SIG-M5 (cell line): ENCODE data around the gene APBB1IP.
"Not testable (repeated sequence)": the region's sequence is repeated elsewhere in the genome, so short reads cannot be mapped to it uniquely, and the experiment has no call there.

Source experiments
- DNase-seq: peaks from one replicate; lab custom pipeline; 2025; lab: John Stamatoyannopoulos, UW

APBB1IP gene

DNA sequence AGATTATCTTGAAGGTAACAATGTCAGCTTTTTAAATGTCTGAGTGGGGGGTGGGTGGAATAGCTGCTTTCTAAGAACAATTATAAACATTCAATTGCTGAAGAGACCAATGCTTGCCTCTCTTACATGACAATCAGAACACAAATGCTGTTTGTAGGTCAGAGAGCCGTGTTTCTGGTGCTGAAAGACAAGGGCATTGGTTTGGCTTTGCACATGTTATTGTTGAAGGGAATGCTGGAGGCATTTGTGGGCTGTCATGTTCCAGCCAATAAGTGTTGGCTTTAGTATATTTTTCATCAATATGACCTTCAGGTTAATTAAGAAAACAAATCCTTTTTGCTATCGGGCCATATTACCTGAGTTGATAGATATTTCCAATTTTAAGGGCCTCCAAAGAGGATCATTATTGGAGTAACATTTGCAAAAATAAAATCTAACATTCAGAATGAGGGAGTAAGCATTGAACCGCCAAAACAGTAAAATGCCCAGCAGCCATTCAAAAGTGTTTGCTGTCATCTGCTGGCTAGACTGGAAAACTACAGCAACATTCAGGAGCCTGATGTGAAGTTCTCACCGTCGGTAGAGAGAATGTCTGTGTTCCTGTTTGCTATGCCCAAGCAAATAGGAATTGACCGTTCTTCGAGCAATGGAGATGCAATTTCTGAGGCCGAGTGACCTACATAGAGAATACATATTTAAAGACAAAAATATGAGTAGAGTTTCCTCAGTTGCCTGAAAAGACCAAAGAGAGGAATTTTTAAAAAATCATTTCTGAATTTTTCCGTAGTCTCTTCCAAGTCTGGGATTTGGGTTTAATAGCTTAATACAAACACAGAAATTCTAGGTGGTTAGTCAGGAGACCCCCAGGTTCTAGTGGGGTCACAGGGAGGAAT, 118.9 kb downstream of the APBB1IP start:
- DNase-seq: no peak

DNA sequence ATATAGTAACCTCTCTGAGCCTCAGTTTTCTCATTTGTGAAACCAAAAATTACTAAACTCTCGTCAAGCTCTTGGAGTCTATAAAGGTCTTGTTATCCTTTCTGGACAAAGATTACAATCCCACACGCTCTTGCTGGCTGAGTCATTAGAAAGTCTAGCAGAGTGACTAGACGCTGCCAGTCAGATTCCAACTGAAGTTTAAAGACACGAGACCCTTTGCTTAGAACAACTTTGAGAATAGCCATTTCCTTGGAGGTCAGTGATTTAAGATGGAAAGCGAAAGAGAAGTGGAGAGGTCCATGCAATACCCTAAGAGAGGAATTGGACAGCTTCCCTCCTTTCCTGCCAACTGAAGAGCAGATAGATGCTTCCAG, 119.5 kb downstream of the APBB1IP start:
- no peak for DNase-seq

DNA sequence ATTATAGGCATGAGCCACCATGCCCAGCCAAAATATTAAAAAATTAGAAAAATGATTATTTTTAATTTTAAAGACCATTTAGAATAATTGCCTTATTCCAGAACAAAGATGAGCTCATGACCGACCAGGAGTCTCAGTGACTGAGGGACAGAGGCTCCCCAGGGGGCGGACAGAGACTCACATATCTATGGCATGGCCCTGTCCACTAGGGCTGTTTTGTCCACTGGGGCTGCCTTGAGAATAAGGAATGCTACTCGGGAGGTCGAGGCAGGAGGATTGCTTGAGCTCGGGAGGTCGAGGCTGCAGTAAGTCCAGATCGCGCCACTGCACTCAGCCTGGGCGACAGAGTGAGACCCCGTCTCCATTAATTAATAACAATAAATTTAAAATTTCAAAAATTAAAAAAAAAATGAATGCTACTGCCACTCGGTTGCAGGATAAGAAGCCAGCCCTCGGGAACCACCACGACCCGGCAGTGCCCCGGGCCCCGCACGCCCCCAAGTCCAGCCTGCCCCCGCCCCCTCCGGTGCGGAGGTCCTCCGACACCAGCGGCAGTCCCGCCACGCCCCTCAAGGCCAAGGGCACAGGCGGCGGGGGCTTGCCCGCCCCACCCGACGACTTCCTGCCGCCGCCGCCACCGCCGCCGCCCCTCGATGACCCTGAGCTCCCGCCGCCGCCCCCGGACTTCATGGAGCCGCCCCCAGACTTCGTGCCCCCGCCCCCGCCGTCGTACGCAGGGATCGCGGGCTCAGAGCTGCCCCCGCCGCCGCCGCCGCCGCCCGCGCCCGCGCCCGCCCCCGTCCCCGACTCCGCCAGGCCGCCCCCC, 128.6 kb downstream of the APBB1IP start:
- DNase-seq: no peak

DNA sequence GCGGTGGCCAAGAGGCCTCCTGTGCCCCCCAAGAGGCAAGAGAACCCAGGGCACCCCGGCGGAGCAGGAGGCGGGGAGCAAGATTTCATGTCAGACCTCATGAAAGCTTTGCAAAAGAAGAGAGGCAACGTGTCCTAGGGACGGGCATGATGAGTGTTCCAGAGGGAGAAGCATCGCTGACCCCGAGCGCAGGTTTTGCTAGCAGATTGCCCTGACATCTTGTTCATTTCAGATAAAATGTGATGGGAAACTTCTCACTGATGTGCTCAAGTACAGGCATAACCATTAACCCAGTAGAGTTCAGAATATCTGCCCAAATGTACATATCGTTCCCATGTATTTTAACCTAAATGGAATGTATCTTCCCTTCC, 129.2 kb downstream of the APBB1IP start:
- DNase-seq: no peak

DNA sequence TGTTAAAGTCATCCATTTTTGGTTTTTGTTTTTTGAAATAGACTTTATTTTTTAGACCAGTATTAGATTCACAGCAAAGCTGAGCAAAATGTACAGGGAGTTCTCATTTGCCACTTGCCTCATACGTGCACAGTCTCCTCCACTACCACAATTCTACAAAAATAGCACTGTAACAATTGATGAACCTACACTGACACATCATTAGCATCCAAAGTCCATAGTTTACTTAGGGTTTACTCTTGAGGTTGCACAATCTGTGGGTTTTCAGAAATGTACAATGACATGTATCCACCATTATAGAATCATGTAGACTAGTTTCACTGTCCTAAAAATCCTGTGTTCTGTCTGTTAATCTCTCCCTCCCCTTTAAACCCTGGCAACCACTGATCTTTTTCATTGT, 133.5 kb downstream of the APBB1IP start:
- peak; percentile 0 for DNase-seq

DNA sequence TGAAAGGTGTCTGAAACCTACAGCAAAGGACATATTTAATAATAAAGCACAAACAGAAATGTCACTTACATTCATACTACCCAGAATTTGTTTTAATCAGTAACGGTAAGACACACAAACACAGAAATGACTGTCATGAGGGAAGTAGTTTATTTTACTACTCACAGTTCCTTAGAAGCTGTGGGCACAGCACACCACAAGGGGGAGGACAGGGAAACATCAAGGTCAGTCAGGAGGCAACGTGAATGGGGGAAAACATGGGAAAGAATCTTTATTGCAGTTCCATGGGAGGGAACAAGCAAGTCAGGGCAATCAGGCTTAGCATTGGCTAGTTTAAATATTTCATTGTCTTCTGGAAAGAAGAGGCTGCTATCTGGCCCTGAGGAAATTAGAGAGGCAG, 135.5 kb downstream of the APBB1IP start:
- no peak for DNase-seq

DNA sequence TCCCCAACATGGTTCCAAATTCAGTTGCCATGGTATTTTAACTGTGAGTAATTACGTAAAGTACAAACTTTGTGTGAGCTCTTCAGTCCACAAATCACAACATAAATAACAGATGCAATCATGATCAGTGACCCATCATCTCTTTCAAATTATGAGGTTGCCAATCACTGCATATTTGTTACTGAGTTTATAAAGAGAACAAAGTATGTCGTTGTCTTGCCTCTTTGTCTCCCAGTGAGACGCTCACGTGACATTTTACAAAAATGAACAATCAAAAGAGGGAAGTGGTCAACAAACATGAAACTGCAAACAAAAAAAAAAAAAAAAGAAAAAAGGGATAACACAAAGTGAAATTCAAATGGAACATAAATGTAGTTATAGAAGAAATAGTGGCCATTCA, 136.6 kb downstream of the APBB1IP start:
- no peak for DNase-seq

DNA sequence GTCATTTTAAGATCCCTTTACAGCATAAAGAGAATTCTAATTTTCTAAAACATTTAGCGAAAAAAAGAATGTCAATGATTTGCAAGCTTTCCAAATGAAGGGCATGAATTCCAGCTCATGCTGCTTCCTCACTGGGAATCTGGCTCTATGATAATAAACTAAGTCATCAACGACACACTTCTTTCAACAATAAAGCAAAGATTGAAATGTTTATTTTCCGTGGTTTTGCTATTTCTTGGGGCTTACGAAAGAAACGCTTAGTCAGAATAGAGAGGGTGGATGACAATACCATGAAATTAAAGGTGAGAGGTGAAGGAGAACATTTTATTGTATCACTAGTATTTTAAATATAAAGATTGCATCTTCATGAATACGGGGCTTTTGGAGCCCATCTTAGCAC, 140.2 kb downstream of the APBB1IP start:
- DNase-seq: not testable (repeated sequence)

DNA sequence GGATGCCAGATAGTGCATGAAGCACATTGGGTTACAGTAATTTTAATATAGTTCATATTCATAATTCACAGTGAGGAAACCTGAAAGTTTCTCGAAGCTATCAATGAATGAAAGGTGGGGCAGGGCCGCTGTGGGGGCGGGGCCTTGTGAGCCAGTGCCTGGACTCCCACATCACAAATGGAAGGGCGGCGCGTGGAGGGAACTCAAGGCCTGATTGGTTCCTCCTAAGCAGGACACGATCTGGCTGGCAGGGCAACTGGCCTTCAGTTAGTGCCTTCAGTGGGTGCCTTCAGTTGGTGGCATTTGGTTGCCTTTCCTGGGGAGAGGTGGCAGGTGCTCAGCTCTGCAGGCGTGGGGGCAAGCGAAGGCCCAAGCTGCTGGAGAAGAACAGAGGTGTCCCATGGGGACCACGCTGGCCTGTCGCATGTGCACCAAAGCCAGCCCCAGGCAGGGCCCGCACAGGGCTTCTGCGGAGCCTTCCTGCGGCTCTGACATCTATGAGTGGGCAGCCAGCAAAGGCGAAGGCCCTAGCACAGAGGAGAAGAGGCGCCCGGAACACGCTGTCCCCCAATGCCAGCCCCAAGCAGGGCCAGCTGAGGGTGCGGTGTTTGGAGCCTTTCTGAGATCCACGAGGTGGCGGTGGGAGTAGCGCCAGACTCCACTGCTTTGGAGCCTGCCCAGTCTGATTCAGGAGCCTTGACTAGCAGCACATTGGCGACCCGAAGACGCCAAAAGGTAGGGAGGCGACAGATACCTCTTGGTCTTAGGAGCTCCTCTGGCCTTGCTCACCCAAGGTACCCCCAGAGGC, 141.3 kb downstream of the APBB1IP start:
- no peak for DNase-seq

DNA sequence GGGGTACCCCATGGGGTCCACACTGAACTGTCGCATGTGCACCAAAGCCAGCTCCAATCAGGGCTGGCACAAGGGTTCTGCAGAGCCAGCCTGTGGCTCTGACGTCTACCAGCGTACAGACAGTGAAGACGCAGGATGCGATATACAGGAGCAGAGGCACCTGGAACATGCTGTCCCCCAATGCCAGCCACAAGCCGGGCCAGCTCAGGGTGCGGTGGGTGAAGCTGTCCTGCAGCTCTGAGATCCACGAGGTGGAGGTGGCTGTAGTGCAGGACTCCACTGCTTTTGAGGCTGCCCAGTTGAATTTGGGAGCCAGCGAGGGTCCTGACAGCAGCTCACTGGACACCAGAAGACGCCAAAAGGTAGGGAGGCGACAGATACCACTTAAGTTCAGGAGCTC, 148.1 kb downstream of the APBB1IP start:
- no peak for DNase-seq

DNA sequence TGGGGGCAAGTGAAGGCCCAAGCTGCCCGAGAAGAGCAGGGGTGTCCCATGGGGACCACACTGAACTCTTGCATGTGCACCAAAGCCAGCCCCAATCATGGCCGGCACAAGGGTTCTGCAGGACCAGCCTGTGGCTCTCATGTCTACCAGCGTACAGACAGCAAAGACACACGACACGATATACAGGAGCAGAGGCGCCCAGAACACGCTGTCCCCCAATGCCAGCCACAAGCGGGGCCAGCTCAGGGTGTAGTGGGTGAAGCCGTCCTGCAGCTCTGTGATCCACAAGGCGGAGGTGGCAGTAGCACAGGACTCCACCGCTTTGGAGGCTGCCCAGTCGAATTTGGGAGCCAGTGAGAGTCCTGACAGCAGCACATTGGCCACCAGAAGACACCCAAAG, 150.5 kb downstream of the APBB1IP start:
- DNase-seq: no peak

DNA sequence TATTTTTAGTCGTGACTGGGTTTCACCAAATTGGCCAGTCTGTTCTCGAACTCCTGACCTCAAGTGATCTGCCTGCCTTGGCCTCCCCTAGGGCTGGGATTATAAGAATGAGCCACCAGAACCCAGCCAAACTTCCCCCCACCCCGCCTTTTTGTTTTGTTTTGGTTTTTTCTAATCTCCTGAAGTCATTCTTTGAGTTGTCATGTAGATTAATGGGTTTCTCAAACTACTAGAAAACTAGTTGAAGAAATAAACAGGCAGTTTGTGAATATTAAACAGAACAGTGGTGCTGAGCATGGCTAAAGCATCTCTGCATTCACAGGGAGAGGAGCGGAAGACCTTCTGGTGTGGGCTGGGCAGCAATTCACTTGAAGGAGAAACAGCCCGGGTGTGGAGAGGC, 151.7 kb downstream of the APBB1IP start:
- DNase-seq: not testable (repeated sequence)

DNA sequence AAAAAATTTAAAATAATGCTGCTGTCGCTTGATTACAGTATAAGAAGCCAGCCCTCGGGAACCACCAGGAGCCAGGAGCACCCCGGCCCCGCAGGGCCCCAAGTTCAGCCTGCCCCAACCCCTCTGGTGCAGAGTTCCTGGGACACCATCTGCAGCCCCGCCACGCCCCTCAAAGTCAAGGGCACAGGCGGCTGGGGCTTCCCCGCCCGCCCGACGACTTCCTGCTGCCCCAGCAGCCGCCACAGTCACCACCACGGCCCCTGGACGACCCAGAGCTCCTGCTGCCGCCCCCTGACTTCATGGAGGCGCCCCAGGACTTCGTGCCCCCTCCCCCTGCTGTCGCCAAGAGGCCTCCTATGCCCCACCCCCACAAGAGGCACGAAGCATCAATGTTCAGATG, 155.8 kb downstream of the APBB1IP start:
- no peak for DNase-seq

DNA sequence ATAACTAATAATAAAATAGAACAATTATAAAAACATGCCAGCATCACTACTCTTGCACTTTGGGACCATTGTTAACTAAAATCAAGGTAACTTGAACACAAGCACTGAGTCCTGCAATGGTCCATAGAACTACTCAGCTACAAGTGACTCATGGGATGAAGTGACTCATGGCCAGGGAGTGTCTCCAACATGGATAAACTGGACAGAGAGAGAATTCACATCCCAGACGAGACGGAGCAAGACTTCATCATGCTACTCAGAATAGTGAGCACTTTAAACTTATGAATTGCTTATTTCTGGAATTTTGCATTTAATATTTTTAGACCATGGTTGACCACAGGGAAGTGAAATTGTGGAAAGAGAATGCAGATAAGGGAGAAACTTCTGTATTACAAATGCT, 165.1 kb downstream of the APBB1IP start:
- DNase-seq: not testable (repeated sequence)

DNA sequence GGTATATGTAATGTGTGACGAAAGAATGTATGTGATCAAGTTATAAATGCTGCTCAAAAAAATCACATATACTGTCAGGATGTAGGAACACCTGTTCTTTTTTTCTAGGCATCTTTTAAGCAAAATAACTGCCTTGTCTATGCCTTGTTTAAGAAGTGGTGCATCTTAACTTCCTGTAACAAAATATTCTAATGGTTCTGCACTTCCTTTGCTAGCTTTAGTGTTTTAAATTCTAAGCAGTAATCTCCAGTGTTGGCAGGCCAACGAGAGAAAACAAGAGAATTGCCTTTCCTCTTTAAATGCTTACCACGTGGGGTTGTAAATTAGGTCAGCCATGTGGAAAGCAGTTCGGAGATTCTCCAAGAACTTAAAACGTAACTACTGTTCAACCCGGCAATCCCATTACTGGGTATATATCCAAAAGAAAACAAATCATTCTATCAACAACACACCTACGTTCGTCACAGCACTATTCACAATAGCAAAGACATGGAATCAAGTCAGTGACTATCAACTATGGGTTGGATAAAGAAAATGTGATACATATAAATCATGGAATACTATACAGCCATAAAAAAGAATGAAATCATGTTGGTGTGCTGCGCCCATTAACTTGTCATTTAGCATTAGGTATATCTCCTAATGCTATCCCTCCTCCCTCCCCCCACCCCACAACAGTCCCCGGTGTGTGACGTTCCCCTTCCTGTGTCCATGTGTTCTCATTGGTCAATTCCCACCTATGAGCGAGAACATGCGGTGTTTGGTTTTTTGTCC, 166.4 kb downstream of the APBB1IP start:
- not testable (repeated sequence) for DNase-seq

DNA sequence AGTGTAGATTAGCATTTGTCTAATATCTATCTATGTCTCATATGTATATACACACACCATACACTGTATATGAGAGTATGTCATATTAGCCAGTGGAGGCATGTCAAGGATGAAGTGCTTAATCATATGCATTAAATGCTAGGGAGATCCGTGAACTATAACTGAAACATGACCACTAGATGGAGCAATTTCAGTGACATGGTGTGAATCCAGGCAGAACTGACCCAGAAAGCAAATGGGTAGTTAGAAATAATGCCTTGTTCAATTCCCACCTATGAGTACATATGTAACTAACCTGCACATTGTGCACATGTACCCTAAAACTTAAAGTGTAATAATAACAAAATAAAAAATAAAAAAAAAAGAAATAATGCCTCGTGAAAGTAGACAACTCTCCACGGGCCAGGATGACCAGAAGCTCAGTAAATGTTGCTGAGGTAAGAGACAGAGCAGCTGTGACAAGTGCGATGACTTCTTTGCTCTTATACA, 168.3 kb downstream of the APBB1IP start:
- DNase-seq: not testable (repeated sequence)

DNA sequence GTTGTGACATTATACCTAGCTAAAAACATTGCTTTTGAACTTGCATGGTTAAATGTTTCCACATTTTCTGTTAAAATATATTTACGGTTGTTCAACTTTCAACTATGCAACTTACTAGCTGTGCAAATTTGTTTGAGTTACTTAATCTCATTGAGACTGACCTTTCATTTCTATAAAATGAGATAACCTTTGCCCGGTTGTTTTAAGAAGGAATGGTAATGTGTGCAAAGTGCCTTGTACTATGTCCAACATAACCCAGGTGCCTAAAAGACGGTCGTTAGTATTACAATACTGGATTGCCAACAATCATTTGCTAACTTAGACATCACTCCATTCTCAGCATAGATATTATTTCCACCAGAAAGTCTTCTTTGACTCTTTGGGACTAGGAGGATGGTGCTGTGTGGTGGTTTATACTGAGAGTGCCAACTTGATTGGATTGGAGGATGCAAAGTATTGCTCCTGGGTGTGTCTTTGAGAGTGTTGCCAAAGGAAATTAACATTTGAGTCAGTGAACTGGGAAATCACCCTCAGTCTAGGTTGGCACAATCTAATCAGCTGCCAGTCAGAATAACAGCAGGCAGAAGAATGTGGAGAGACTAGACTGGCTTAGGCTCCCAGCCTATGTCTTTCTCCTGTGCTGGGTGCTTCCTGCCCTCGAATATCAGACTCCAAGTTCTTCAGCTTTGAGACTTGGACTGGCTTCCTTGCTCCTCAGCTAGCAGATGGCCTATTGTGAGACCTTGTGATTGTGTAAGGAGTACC, 174.2 kb downstream of the APBB1IP start:
- no peak for DNase-seq
